ENCODE results near the gene ZNF454.

The ZNF454 gene

GRCh38 chr5:178988436-178989220 is 47.6 kb downstream of the ZNF454 start:
- no peaks in the 10 kb centered on the region for H3K36me3 ChIP-seq (ENCODE audit: insufficient read depth, insufficient read length, low read length)
- TF ChIP-seq ZNF274 (IDR thresholded peaks at IDR 0.05; ENCODE audit: low read depth, low read length) (no peak), YY1 (IDR thresholded peaks at IDR 0.05; ENCODE audit: insufficient read depth, insufficient read length) (no peak), SUZ12 (IDR thresholded peaks at IDR 0.05; ENCODE audit: extremely low read depth, insufficient read depth, insufficient read length) (no peak)
- no peaks in the 10 kb centered on the region for H3K4me1 ChIP-seq (ENCODE audit: insufficient read depth, insufficient read length)
- H3K9me3 ChIP-seq (ENCODE audit: insufficient read depth, low read length): no peaks in the 10 kb centered on the region; the same call in 1 of the 2 replicates
- H3K9ac ChIP-seq (ENCODE audit: insufficient read length, low read depth): no peak overlapping the region
- H3K27me3 ChIP-seq (ENCODE audit: insufficient read depth, insufficient read length): peaks cover 11% of the 10 kb centered on the region
- no peak overlapping the region for H3K4me3 ChIP-seq (ENCODE audit: insufficient read length, low read depth)
- DNase-seq (ENCODE audit: low read depth, low spot score): no peak

GRCh38 chr5:178989311-178989710 is 48.3 kb downstream of the ZNF454 start:
- no peaks in the 10 kb centered on the region for H3K36me3 ChIP-seq (ENCODE audit: insufficient read depth, insufficient read length, low read length)
- no peaks in the 10 kb centered on the region; the same call in 1 of the 2 replicates for H3K9me3 ChIP-seq (ENCODE audit: insufficient read depth, low read length)
- no peaks in the 10 kb centered on the region for H3K4me1 ChIP-seq (ENCODE audit: insufficient read depth, insufficient read length)
- no peak overlapping the region for H3K9ac ChIP-seq (ENCODE audit: insufficient read length, low read depth)
- TF ChIP-seq YY1 (IDR thresholded peaks at IDR 0.05; ENCODE audit: insufficient read depth, insufficient read length): no peak
- H3K4me3 ChIP-seq (ENCODE audit: insufficient read length, low read depth): no peak overlapping the region
- H3K27me3 ChIP-seq (ENCODE audit: insufficient read depth, insufficient read length): peaks cover 18% of the 10 kb centered on the region
- DNase-seq (ENCODE audit: low read depth, low spot score): no peak

GRCh38 chr5:178990491-178990890 is 49.5 kb downstream of the ZNF454 start:
- TF ChIP-seq ZNF274 (IDR thresholded peaks at IDR 0.05; ENCODE audit: low read depth, low read length): no peak
- TF ChIP-seq YY1 (IDR thresholded peaks at IDR 0.05; ENCODE audit: insufficient read depth, insufficient read length): no peak
- TF ChIP-seq SUZ12 (IDR thresholded peaks at IDR 0.05; ENCODE audit: extremely low read depth, insufficient read depth, insufficient read length): no peak

GRCh38 chr5:178991190-178992145 is 50.5 kb downstream of the ZNF454 start:
- no peak overlapping the region for H3K4me3 ChIP-seq (ENCODE audit: insufficient read length, low read depth)
- no peak overlapping the region for H3K9ac ChIP-seq (ENCODE audit: insufficient read length, low read depth)
- no peaks in the 10 kb centered on the region for H3K9me3 ChIP-seq (ENCODE audit: insufficient read depth, low read length)
- TF ChIP-seq SUZ12 (IDR thresholded peaks at IDR 0.05; ENCODE audit: extremely low read depth, insufficient read depth, insufficient read length) (no peak), ZNF274 (IDR thresholded peaks at IDR 0.05; ENCODE audit: low read depth, low read length) (no peak), YY1 (IDR thresholded peaks at IDR 0.05; ENCODE audit: insufficient read depth, insufficient read length) (no peak)
- no peak for DNase-seq (ENCODE audit: low read depth, low spot score)
- no peaks in the 10 kb centered on the region for H3K4me1 ChIP-seq (ENCODE audit: insufficient read depth, insufficient read length)
- H3K36me3 ChIP-seq (ENCODE audit: insufficient read depth, insufficient read length, low read length): no peaks in the 10 kb centered on the region
- H3K27me3 ChIP-seq (ENCODE audit: insufficient read depth, insufficient read length): peaks cover 38% of the 10 kb centered on the region

More at GRCh38 chr5:178990491-178990890, 49.5 kb downstream of the ZNF454 start:
- no peak for DNase-seq (ENCODE audit: low read depth, low spot score)
- H3K4me1 ChIP-seq (ENCODE audit: insufficient read depth, insufficient read length): no peaks in the 10 kb centered on the region
- no peak overlapping the region for H3K9ac ChIP-seq (ENCODE audit: insufficient read length, low read depth)
- H3K27me3 ChIP-seq (ENCODE audit: insufficient read depth, insufficient read length): peaks cover 29% of the 10 kb centered on the region
- H3K36me3 ChIP-seq (ENCODE audit: insufficient read depth, insufficient read length, low read length): no peaks in the 10 kb centered on the region
- no peak overlapping the region for H3K4me3 ChIP-seq (ENCODE audit: insufficient read length, low read depth)
- H3K9me3 ChIP-seq (ENCODE audit: insufficient read depth, low read length): no peaks in the 10 kb centered on the region

GRCh38 chr5:178992291-178992895 is 51.4 kb downstream of the ZNF454 start:
- Histone ChIP-seq H3K36me3 (ENCODE audit: insufficient read depth, insufficient read length, low read length) (no peaks in the 10 kb centered on the region), H3K4me3 (ENCODE audit: insufficient read length, low read depth) (no peak overlapping the region), H3K9me3 (ENCODE audit: insufficient read depth, low read length) (no peaks in the 10 kb centered on the region), H3K27me3 (ENCODE audit: insufficient read depth, insufficient read length) (peaks cover 46% of the 10 kb centered on the region), H3K4me1 (ENCODE audit: insufficient read depth, insufficient read length) (no peaks in the 10 kb centered on the region), H3K9ac (ENCODE audit: insufficient read length, low read depth) (no peak overlapping the region)
- no peak for DNase-seq (ENCODE audit: low read depth, low spot score)
- TF ChIP-seq YY1 (IDR thresholded peaks at IDR 0.05; ENCODE audit: insufficient read depth, insufficient read length) (no peak), ZNF274 (IDR thresholded peaks at IDR 0.05; ENCODE audit: low read depth, low read length) (no peak), SUZ12 (IDR thresholded peaks at IDR 0.05; ENCODE audit: extremely low read depth, insufficient read depth, insufficient read length) (no peak)

GRCh38 chr5:178993236-178993765 is 52.3 kb downstream of the ZNF454 start:
- H3K4me1 ChIP-seq (ENCODE audit: insufficient read depth, insufficient read length): no peaks in the 10 kb centered on the region
- H3K9ac ChIP-seq (ENCODE audit: insufficient read length, low read depth): no peak overlapping the region
- DNase-seq (ENCODE audit: low read depth, low spot score): no peak
- no peaks in the 10 kb centered on the region for H3K36me3 ChIP-seq (ENCODE audit: insufficient read depth, insufficient read length, low read length)
- H3K27me3 ChIP-seq (ENCODE audit: insufficient read depth, insufficient read length): peaks cover 49% of the 10 kb centered on the region
- H3K4me3 ChIP-seq (ENCODE audit: insufficient read length, low read depth): no peak overlapping the region
- H3K9me3 ChIP-seq (ENCODE audit: insufficient read depth, low read length): no peaks in the 10 kb centered on the region
- no peak for TF ChIP-seq ZNF274 (IDR thresholded peaks at IDR 0.05; ENCODE audit: low read depth, low read length)
- TF ChIP-seq YY1 (IDR thresholded peaks at IDR 0.05; ENCODE audit: insufficient read depth, insufficient read length): no peak
- no peak for TF ChIP-seq SUZ12 (IDR thresholded peaks at IDR 0.05; ENCODE audit: extremely low read depth, insufficient read depth, insufficient read length)
